Measurements from ENCODE around the gene CCSER1.

The CCSER1 gene

DNA sequence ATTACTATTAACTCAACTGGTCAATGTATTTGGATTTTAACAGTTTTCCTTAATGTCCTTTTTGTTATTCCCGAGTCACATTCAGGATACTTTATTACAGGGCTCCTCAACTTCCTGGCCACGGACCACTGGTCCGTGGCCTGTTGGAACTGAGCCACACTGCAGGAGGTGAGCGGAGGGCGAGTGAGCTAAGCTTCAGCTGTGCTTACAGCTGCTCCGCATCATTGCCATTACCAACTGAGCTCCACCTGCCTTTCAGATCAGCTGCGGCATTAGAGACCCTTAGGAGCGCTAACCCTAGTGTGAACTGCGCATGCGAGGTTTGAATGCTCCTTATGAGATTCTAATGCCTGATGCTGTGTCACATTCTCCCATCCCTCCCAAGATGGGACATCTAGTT lies 591.7 kb downstream of the CCSER1 start:
- ChIA-PET CTCF (no interaction called here), POLR2A (no interaction called here)
- no peak for DNase-seq (ENCODE audit: low read depth, low spot score)
- H3K4me3 ChIP-seq (ENCODE audit: low read depth, low read length): no peak overlapping the region
- TF ChIP-seq, protein P1, sequence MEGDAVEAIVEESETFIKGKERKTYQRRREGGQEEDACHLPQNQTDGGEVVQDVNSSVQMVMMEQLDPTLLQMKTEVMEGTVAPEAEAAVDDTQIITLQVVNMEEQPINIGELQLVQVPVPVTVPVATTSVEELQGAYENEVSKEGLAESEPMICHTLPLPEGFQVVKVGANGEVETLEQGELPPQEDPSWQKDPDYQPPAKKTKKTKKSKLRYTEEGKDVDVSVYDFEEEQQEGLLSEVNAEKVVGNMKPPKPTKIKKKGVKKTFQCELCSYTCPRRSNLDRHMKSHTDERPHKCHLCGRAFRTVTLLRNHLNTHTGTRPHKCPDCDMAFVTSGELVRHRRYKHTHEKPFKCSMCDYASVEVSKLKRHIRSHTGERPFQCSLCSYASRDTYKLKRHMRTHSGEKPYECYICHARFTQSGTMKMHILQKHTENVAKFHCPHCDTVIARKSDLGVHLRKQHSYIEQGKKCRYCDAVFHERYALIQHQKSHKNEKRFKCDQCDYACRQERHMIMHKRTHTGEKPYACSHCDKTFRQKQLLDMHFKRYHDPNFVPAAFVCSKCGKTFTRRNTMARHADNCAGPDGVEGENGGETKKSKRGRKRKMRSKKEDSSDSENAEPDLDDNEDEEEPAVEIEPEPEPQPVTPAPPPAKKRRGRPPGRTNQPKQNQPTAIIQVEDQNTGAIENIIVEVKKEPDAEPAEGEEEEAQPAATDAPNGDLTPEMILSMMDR (IDR thresholded peaks at IDR 0.05; ENCODE audit: insufficient read depth, low read length, missing control alignments): no peak

GRCh38 chr4:90727938-90728337 lies 600.7 kb downstream of the CCSER1 start:
- ChIA-PET POLR2A (no interaction called here), CTCF (no interaction called here)
- TF ChIP-seq, protein P1 (IDR thresholded peaks at IDR 0.05; ENCODE audit: insufficient read depth, low read length, missing control alignments): no peak
- H3K4me3 ChIP-seq (ENCODE audit: low read depth, low read length): no peak overlapping the region
- no peak for DNase-seq (ENCODE audit: low read depth, low spot score)

- TF ChIP-seq, protein P1 (IDR thresholded peaks at IDR 0.05; ENCODE audit: insufficient read depth, low read length, missing control alignments): no peak
- DNase-seq (ENCODE audit: low read depth, low spot score): no peak
- no peak overlapping the region for H3K4me3 ChIP-seq (ENCODE audit: low read depth, low read length)
- POLR2A ChIA-PET: no interaction called here
- CTCF ChIA-PET: no interaction called here
Measured at GRCh38 chr4:90730752-90731151, 603.6 kb downstream of the CCSER1 start.

- CTCF ChIA-PET: no interaction called here
- TF ChIP-seq, protein P1 (IDR thresholded peaks at IDR 0.05; ENCODE audit: insufficient read depth, low read length, missing control alignments): no peak
- POLR2A ChIA-PET: no interaction called here
- no peak for DNase-seq (ENCODE audit: low read depth, low spot score)
- H3K4me3 ChIP-seq (ENCODE audit: low read depth, low read length): no peak overlapping the region
Measured at GRCh38 chr4:90733211-90733610, 606.0 kb downstream of the CCSER1 start.

DNA sequence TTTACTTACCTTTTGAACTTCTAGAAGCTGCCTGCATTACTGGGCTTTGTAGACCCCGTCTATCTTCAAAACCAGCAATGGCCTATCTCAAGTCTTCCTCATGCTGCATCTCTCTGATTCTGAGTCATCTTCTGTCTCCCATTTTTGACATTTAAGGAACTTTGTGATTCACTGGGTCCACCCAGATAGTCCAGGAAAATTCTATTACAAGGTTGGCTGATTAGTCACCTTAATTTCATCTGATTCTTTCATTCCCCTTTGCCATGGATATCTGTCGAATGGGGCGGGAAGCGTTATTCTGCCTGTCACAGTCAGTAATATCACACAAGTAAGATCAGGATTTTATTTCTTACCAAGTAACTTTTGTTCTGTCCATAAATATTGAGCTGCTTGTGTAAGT lies 618.0 kb downstream of the CCSER1 start:
- DNase-seq (ENCODE audit: low read depth, low spot score): no peak
- ChIA-PET CTCF (no interaction called here), POLR2A (no interaction called here)
- TF ChIP-seq, protein P1 (IDR thresholded peaks at IDR 0.05; ENCODE audit: insufficient read depth, low read length, missing control alignments): no peak
- no peak overlapping the region for H3K4me3 ChIP-seq (ENCODE audit: low read depth, low read length)

DNA sequence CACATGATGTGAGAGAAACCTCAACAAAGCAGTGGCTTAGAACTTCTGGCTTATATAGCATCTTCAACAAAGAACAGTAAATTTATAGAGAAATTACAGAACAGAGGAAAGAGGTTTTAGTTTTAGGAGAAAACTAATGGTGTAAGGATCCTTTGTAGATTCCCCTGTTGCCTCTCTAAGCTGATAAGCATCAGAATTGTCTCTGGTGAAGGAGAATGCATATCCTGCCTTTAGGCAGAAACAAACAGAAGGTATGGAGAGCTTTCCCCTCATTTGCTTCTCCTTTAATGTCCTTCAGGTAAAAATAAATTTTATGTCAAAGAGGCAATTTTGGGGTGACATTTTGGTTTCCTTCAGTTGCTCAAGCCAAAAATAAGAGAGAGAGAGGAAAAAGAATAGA lies 625.9 kb downstream of the CCSER1 start:
- H3K4me3 ChIP-seq (ENCODE audit: low read depth, low read length): no peak overlapping the region
- TF ChIP-seq, protein P1 (IDR thresholded peaks at IDR 0.05; ENCODE audit: insufficient read depth, low read length, missing control alignments): no peak
- CTCF ChIA-PET: no interaction called here
- POLR2A ChIA-PET: no interaction called here
- no peak for DNase-seq (ENCODE audit: low read depth, low spot score)

Data from AG04449 (cell line).